SU-DHL-6 (cell line): ENCODE data around the gene DIPK1A.

Experiments used
- CTCF ChIP-seq: fragments of 200-600 bp; sonication (generic); IDR thresholded peaks from one replicate; pipeline ENCODE4 v1.5.1; 2017; ENCODE audit warnings: antibody characterized with exemption, mild to moderate bottlenecking, low read length, moderate library complexity; ENCODE audit not compliant: insufficient read depth, poor library complexity, severe bottlenecking
- EZH2phosphoT487 ChIP-seq: fragments of 200-600 bp; sonication (generic), shearing (Covaris generic); conservative IDR thresholded peaks from 2 replicates; pipeline ENCODE4 v1.6.1; 2018; ENCODE audit warnings: mild to moderate bottlenecking, antibody characterized with exemption, low read length, moderate library complexity, mixed read lengths

GRCh38 chr1:92973203-92973897, 12.1 kb upstream of the DIPK1A start:
- TF ChIP-seq CTCF = no peak
- TF ChIP-seq EZH2phosphoT487 = no peak
